A673 (cell line): ENCODE measurements around the gene SLC39A12. TPM values are rescaled to one million over a fixed set of nuclear protein-coding genes. Genes with fewer than 3 reads are reported as not detected.
"Not testable (repeated sequence)": the region's sequence is repeated elsewhere in the genome, so short reads cannot be mapped to it uniquely, and the experiment has no call there.

Source experiments
- BruUV-seq: library from RNA; stranded (reverse); fragments of 400-500 nt; replicated peaks from 2 replicates; lab custom pipeline; 2021; lab: Mats Ljungman, UMichigan
- CTCF ChIA-PET: fragments of 300-600 bp; sonication (Branson Sonifier 250); formaldehyde crosslinking; loops from one replicate; lab custom pipeline; 2022; ENCODE audit warnings: antibody characterized with exemption; lab: Charles Lee
- POLR2A ChIA-PET: fragments of 300-600 bp; sonication (Branson Sonifier 250); formaldehyde crosslinking; loops from one replicate; lab custom pipeline; 2022; ENCODE audit warnings: antibody characterized with exemption; ENCODE audit not compliant: low non-redundant PET; lab: Charles Lee
- DNase-seq: peaks from one replicate; pipeline ENCODE4 v3.0.0-alpha.2; 2015; ENCODE audit warnings: low spot score
- H3K27ac ChIP-seq: fragments of 200-600 bp; sonication (generic); 2 replicates; pipeline ENCODE4 v1.5.1; 2016; ENCODE audit warnings: mixed run types, low read depth, mild to moderate bottlenecking, mixed read lengths, antibody characterized with exemption, low read length; ENCODE audit not compliant: poor library complexity, severe bottlenecking
- H3K27me3 ChIP-seq: fragments of 200-600 bp; sonication (generic); replicated peaks from 2 replicates; pipeline ENCODE4 v1.6.1; 2017; ENCODE audit warnings: mixed run types, low read depth, mild to moderate bottlenecking, mixed read lengths, antibody characterized with exemption, low read length; ENCODE audit not compliant: insufficient read depth, poor library complexity
- H3K36me3 ChIP-seq: fragments of 200-600 bp; sonication (generic); 2 replicates; pipeline ENCODE4 v1.6.1; 2016; ENCODE audit warnings: mixed run types, mild to moderate bottlenecking, mixed read lengths, antibody characterized with exemption, low read length; ENCODE audit not compliant: insufficient read depth, poor library complexity, severe bottlenecking
- H3K4me1 ChIP-seq: fragments of 200-600 bp; sonication (generic); 2 replicates; pipeline ENCODE4 v1.6.1; 2017; ENCODE audit warnings: mixed run types, mild to moderate bottlenecking, mixed read lengths, antibody characterized with exemption, low read length; ENCODE audit not compliant: insufficient read depth, poor library complexity, severe bottlenecking
- H3K4me3 ChIP-seq: fragments of 200-600 bp; sonication (generic); 2 replicates; pipeline ENCODE4 v1.5.1; 2016; ENCODE audit warnings: low read depth, mixed run types, mild to moderate bottlenecking, mixed read lengths, low read length; ENCODE audit not compliant: poor library complexity, severe bottlenecking
- H3K9me3 ChIP-seq: fragments of 200-600 bp; sonication (generic); 2 replicates; pipeline ENCODE4 v1.6.1; 2016; ENCODE audit warnings: mixed run types, low read depth, mild to moderate bottlenecking, mixed read lengths, antibody characterized with exemption, low read length; ENCODE audit not compliant: poor library complexity, severe bottlenecking
- EZH2 ChIP-seq: fragments of 200-600 bp; sonication (generic); IDR thresholded peaks from 2 replicates; pipeline ENCODE4 v1.6.1; 2017; ENCODE audit warnings: borderline replicate concordance, low read depth, mild to moderate bottlenecking, mixed read lengths, antibody characterized with exemption, low read length; ENCODE audit not compliant: poor library complexity, severe bottlenecking
- intact Hi-C: fragments of 100-400 bp; cut with micrococcal nuclease; formaldehyde crosslinking; loops from one replicate; pipeline ENCODE4 v1.10.0; 2022; ENCODE audit not compliant: unreplicated experiment
- total RNA-seq: library from RNA; stranded (reverse); gene quantifications from 2 replicates; pipeline ENCODE4 v1.2.3, GENCODE V29; 2021
- TF ChIP-seq, protein P1 (sequence below): fragments of 300-800, 200-600 bp; sonication (generic); conservative IDR thresholded peaks from 2 replicates; pipeline ENCODE4 v1.5.1; 2017; ENCODE audit warnings: low read depth, mild to moderate bottlenecking, antibody characterized with exemption, low read length, moderate library complexity, mixed read lengths

SLC39A12 gene
- total RNA-seq, 1 experiment from 2014 or later: not detected

GRCh38 chr10:17923728-17924127, 28.0 kb upstream of the SLC39A12 start:
- H3K9me3 ChIP-seq: no peaks in the 10 kb centered on the region
- TF ChIP-seq, protein P1, sequence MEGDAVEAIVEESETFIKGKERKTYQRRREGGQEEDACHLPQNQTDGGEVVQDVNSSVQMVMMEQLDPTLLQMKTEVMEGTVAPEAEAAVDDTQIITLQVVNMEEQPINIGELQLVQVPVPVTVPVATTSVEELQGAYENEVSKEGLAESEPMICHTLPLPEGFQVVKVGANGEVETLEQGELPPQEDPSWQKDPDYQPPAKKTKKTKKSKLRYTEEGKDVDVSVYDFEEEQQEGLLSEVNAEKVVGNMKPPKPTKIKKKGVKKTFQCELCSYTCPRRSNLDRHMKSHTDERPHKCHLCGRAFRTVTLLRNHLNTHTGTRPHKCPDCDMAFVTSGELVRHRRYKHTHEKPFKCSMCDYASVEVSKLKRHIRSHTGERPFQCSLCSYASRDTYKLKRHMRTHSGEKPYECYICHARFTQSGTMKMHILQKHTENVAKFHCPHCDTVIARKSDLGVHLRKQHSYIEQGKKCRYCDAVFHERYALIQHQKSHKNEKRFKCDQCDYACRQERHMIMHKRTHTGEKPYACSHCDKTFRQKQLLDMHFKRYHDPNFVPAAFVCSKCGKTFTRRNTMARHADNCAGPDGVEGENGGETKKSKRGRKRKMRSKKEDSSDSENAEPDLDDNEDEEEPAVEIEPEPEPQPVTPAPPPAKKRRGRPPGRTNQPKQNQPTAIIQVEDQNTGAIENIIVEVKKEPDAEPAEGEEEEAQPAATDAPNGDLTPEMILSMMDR: no peak
- no peak for TF ChIP-seq EZH2
- no peak overlapping the region for H3K4me3 ChIP-seq
- no peaks in the 10 kb centered on the region for H3K4me1 ChIP-seq
- ChIA-PET CTCF (no interaction called here), POLR2A (no interaction called here)
- no TSS peak for BruUV-seq
- H3K27ac ChIP-seq: no peak overlapping the region
- intact Hi-C loops: no loop called here
- DNase-seq: no peak
- no peaks in the 10 kb centered on the region for H3K36me3 ChIP-seq
- H3K27me3 ChIP-seq: no peaks in the 10 kb centered on the region

GRCh38 chr10:17943033-17943745, 8.5 kb upstream of the SLC39A12 start:
- Histone ChIP-seq H3K27me3 (no peaks in the 10 kb centered on the region), H3K4me1 (no peaks in the 10 kb centered on the region), H3K36me3 (no peaks in the 10 kb centered on the region), H3K9me3 (no peaks in the 10 kb centered on the region), H3K27ac (no peak overlapping the region), H3K4me3 (no peak overlapping the region)
- TF ChIP-seq, protein P1: no peak
- TF ChIP-seq EZH2: no peak
- POLR2A ChIA-PET: no interaction called here
- intact Hi-C loops: no loop called here
- CTCF ChIA-PET: no interaction called here
- BruUV-seq: no TSS peak
- DNase-seq: no peak

DNA sequence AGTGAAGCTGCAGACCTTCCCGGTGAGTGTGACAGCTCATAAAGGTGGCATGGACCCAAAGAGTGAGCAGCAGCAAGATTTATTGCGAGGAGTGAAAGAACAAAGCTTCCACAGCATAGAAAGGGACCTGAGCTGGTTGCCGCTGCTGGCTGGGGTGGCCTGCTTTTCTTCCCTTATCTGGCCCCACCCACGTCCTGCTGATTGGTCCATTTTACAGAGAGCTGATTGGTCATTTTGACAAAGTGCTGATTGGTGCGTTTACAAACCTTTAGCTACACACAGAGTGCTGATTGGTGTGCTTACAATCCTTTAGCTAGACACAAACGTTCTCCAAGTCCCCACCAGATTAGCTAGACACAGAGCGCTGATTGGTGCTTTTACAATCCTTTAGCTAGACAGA, 1.4 kb upstream of the SLC39A12 start:
- H3K4me1 ChIP-seq, CTCF ChIA-PET, H3K4me3 ChIP-seq, intact Hi-C loops, H3K27me3 ChIP-seq, H3K9me3 ChIP-seq, H3K27ac ChIP-seq, BruUV-seq, POLR2A ChIA-PET, DNase-seq, H3K36me3 ChIP-seq: not testable (repeated sequence)

DNA sequence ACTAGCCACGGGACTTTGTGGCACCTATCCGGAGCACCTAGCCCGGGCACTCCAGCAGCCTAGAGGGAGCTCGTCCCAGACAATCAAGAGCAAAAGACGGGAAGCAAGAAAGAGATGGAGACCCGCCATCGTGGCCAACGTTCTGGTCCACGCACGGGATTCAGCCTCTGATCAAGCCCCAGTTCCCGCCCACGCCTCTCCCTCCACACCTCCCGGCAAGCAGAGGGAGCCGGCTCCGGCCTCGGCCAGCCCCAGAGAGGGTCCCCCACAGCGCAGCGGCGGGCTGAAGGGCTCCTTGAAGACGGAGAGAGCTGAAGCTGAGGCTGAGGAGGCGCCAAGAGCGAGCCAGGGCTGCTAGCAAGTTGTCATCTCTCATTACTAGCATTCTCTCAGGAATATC, 992 bp upstream of the SLC39A12 start:
- Histone ChIP-seq H3K4me3 (no peak overlapping the region), H3K27ac (no peak overlapping the region), H3K9me3 (no peaks in the 10 kb centered on the region), H3K4me1 (peaks cover 4% of the 10 kb centered on the region), H3K36me3 (no peaks in the 10 kb centered on the region), H3K27me3 (no peaks in the 10 kb centered on the region)
- no TSS peak for BruUV-seq
- POLR2A ChIA-PET: no interaction called here
- no peak for TF ChIP-seq EZH2
- TF ChIP-seq, protein P1: no peak
- intact Hi-C loops: no loop called here
- DNase-seq: no peak
- CTCF ChIA-PET: no interaction called here

GRCh38 chr10:17954372-17954771, 2.7 kb downstream of the SLC39A12 start:
- CTCF ChIA-PET, POLR2A ChIA-PET, H3K4me1 ChIP-seq, H3K36me3 ChIP-seq, BruUV-seq, H3K27ac ChIP-seq, H3K9me3 ChIP-seq, H3K27me3 ChIP-seq, DNase-seq, intact Hi-C loops, H3K4me3 ChIP-seq: not testable (repeated sequence)
